ENCODE results near the gene ALDOB. TPM values are rescaled to one million over a fixed set of nuclear protein-coding genes. Genes with fewer than 3 reads are reported as not detected.
A peak's percentile ranks its signal among the peaks of the same experiment; 100 is the strongest.

Gene ALDOB
- total RNA-seq, 1 donor from 2014 or later: 0.16 TPM

- DNase-seq: no peak
Observed at GRCh38 chr9:101381833-101382342, 53.7 kb downstream of the ALDOB start.

GRCh38 chr9:101381118-101381517 is 54.5 kb downstream of the ALDOB start:
- no peak for DNase-seq

GRCh38 chr9:101380295-101380694 is 55.3 kb downstream of the ALDOB start:
- DNase-seq: no peak

- peak; percentile 68 for DNase-seq
Observed at GRCh38 chr9:101376111-101376848, 59.3 kb downstream of the ALDOB start.

GRCh38 chr9:101375546-101375945 is 60.0 kb downstream of the ALDOB start:
- DNase-seq: peak; percentile 22

GRCh38 chr9:101372327-101373118 is 63.1 kb downstream of the ALDOB start:
- DNase-seq: no peak

GRCh38 chr9:101371813-101372212 is 63.8 kb downstream of the ALDOB start:
- no peak for DNase-seq

Small RNAs within 50 kb of the gene (small RNA-seq; reads per million reads assigned to genes)
- not detected for gene AL353621.2

Other genes with a start within 250 kb of the ALDOB start
- gene BAAT, start 50.8 kb downstream of the ALDOB start, total RNA-seq: 0.31 TPM
- gene MRPL50, start 37.2 kb downstream of the ALDOB start, total RNA-seq: 55.8 TPM
- gene ZNF189, start 36.9 kb downstream of the ALDOB start, total RNA-seq: 56.5 TPM
- 33.7 TPM for gene RNF20, start 98.1 kb upstream of the ALDOB start, total RNA-seq
- not detected for gene PPP3R2, start 159.2 kb upstream of the ALDOB start, total RNA-seq